ENCODE measurements around the gene PHYH. TPM values are rescaled to one million over a fixed set of nuclear protein-coding genes. Genes with fewer than 3 reads are reported as not detected.
A peak's percentile ranks its signal among the peaks of the same experiment; 100 is the strongest.
"Not testable (repeated sequence)": the region's sequence is repeated elsewhere in the genome, so short reads cannot be mapped to it uniquely, and the experiment has no call there.

Gene PHYH
- total RNA-seq, 2 experiments from 2014 or later = 9.8 to 12.0 TPM

DNA sequence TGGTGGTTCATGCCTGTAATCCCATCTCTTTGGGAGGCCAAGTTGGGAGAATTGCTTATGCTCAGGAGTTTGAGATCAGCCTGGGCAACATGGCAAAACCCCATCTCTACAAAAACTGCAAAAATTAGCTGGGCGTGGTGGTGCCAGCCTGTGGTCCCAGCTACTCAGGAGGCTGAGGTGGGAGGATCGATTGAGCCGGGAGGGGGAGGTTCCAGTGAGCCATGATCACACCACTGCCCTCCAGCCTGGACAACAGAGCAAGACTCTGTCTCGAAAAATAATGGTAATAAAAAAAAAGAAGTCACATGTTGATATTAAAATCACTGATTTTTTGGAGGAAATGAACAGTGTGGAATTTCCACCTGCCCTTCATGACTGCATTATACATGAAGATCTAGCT is 15.8 kb downstream of the PHYH start:
- Mint-ChIP-seq H3K4me3 (no peak overlapping the region), H3K4me1 (peaks cover 9% of the 10 kb centered on the region), H3K27me3 (no peaks in the 10 kb centered on the region), H3K9me3 (no peaks in the 10 kb centered on the region), H3K27ac (no peak overlapping the region), H3K36me3 (ENCODE audit: low read depth) (peaks cover 4% of the 10 kb centered on the region)
- no peak for DNase-seq
- ChIA-PET CTCF (interaction anchor here (0.6 kb wide), 1 partner anchor 500 kb away, joined by 4 read pairs; no protein-coding TSS in a partner anchor), POLR2A (no interaction called here)

DNA sequence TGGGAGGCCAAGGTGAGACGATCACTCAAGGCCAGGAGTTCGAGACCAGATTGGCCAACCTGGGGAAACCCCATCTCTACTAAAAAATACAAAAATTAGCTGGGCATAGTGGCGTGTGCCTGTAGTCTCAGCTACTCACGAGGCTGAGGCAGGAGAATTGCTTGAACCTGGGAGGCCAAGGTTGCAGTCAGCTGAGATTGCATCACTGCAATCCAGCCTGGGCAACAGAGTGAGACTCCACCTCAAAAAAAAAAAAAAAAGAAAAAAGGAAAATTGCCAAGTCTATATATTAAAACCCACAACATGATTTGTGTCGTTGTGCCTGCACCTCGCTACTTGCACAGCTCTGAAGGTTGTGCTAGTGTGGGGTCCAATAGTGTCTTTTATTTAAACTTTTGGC is 17.5 kb downstream of the PHYH start:
- CTCF ChIA-PET = interaction anchor here (0.6 to 1.0 kb wide), 3 partner anchors 44 to 657 kb away, joined by 3 to 6 read pairs (median 4); no protein-coding TSS in a partner anchor
- H3K27ac Mint-ChIP-seq; POLR2A ChIA-PET; H3K9me3 Mint-ChIP-seq; H3K27me3 Mint-ChIP-seq; H3K4me3 Mint-ChIP-seq; H3K36me3 Mint-ChIP-seq (ENCODE audit: low read depth); H3K4me1 Mint-ChIP-seq; DNase-seq: not testable (repeated sequence)

- H3K27ac Mint-ChIP-seq = no peak overlapping the region
These were observed 23.0 kb downstream of the PHYH start for GRCh38 chr10:13276749-13277365.

DNA sequence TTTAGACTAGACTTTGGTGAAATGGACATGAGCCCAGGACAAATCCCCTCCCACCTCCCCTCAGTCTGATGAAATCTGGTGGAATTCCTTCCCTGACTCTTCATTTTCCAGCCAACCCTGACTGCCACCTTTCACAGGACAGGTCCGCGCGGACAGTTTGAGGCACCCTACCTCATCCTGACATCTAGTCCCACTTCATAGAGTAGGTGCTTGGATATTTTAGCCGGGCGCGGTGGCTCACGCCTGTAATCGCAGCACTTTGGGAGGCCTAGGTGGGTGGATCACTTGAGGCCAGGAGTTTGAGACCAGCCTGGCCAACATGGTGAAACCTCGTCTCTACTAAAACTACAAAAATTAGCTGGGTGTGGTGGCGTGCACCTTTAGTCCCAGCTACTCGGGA is 23.7 kb downstream of the PHYH start:
- H3K36me3 Mint-ChIP-seq (ENCODE audit: low read depth); CTCF ChIA-PET; H3K27ac Mint-ChIP-seq; POLR2A ChIA-PET; DNase-seq; H3K4me3 Mint-ChIP-seq; H3K9me3 Mint-ChIP-seq; H3K27me3 Mint-ChIP-seq; H3K4me1 Mint-ChIP-seq: not testable (repeated sequence)

More at GRCh38 chr10:13276749-13277365, 23.0 kb downstream of the PHYH start:
- H3K4me3 Mint-ChIP-seq = no peak overlapping the region
- POLR2A ChIA-PET = no interaction called here
- H3K36me3 Mint-ChIP-seq (ENCODE audit: low read depth) = no peaks in the 10 kb centered on the region
- no peak for DNase-seq
- no peaks in the 10 kb centered on the region for H3K9me3 Mint-ChIP-seq
- CTCF ChIA-PET = interaction anchor here (0.7 kb wide), 1 partner anchor 25 kb away, joined by 3 read pairs; no protein-coding TSS in a partner anchor
- no peaks in the 10 kb centered on the region for H3K27me3 Mint-ChIP-seq
- peaks cover 1% of the 10 kb centered on the region for H3K4me1 Mint-ChIP-seq

DNA sequence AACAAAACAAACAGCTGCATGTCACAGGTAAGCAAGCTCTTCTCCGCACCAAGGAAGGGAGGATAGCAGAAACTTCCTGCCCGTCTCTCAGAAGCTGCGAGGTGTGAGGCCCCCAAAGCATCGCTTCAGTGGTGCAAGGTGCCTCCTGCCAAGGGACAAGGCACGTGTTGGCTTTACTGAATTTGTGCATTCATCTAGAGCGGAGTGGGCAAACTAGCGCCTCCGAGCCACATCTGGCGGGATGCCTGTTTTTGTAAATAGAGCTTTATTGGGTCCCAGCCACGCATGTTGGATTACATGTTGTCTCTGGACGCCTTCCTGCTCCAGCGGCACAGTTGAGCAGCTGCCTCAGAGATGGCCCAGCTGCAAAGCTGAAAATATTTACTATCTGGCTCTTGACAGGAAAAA is 27.7 kb downstream of the PHYH start:
- H3K9me3 Mint-ChIP-seq = no peaks in the 10 kb centered on the region
- peaks cover 7% of the 10 kb centered on the region for H3K4me1 Mint-ChIP-seq
- H3K27ac Mint-ChIP-seq = no peak overlapping the region
- no peak overlapping the region for H3K4me3 Mint-ChIP-seq
- no peak for DNase-seq
- H3K36me3 Mint-ChIP-seq (ENCODE audit: low read depth) = no peaks in the 10 kb centered on the region
- ChIA-PET CTCF (interaction anchor here (0.6 kb wide), 1 partner anchor 30 kb away, joined by 6 read pairs; no protein-coding TSS in a partner anchor), POLR2A (no interaction called here)
- no peaks in the 10 kb centered on the region for H3K27me3 Mint-ChIP-seq

- Mint-ChIP-seq H3K36me3 (ENCODE audit: low read depth) (no peaks in the 10 kb centered on the region), H3K9me3 (no peaks in the 10 kb centered on the region), H3K4me1 (peaks cover 7% of the 10 kb centered on the region), H3K27me3 (no peaks in the 10 kb centered on the region), H3K27ac (no peak overlapping the region), H3K4me3 (no peak overlapping the region)
- DNase-seq = peak; percentile 54
- CTCF ChIA-PET = interaction anchor here (0.6 to 0.7 kb wide), 2 partner anchors 31 kb away, joined by 3 to 6 read pairs; no protein-coding TSS in a partner anchor
- POLR2A ChIA-PET = no interaction called here
These were observed 28.2 kb downstream of the PHYH start for GRCh38 chr10:13271552-13272163.

DNA sequence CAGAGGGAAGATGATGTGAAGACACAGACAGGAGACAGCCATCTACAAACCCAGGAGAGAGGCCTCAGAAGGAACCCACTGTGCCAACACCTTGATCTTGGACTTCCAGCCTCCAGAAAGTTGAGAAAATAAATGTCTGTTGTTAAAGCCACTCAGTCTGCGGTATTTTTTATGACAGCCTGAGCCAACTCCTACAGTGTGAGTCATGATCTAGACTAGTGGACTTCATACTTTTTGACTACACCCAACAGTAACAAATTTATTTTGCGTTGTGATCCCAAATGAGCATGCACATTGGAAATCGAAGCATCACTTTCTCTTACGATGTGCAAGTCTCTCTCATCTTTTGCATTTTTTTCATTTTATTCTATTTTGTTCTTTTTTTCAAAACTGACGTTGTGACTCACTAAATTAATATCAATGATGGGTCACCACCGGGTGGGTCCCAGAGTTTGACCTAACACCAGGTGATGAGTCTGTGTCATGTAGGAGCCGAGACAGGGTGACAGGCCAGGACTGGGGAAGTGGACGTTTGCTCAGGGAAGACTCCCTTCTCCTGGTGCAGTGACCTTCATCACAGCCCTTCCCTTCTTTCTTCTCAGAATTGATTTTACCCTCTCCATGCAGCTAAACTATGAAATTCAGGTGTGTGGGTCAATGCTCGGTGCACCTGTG is 28.9 kb downstream of the PHYH start:
- POLR2A ChIA-PET = no interaction called here
- H3K4me1 Mint-ChIP-seq = peaks cover 7% of the 10 kb centered on the region
- no peak overlapping the region for H3K27ac Mint-ChIP-seq
- H3K4me3 Mint-ChIP-seq = no peak overlapping the region
- no peaks in the 10 kb centered on the region for H3K36me3 Mint-ChIP-seq (ENCODE audit: low read depth)
- H3K27me3 Mint-ChIP-seq = no peaks in the 10 kb centered on the region
- CTCF ChIA-PET = interaction anchor here (0.7 kb wide), 1 partner anchor 31 kb away, joined by 3 read pairs; no protein-coding TSS in a partner anchor
- DNase-seq = no peak
- H3K9me3 Mint-ChIP-seq = no peaks in the 10 kb centered on the region

DNA sequence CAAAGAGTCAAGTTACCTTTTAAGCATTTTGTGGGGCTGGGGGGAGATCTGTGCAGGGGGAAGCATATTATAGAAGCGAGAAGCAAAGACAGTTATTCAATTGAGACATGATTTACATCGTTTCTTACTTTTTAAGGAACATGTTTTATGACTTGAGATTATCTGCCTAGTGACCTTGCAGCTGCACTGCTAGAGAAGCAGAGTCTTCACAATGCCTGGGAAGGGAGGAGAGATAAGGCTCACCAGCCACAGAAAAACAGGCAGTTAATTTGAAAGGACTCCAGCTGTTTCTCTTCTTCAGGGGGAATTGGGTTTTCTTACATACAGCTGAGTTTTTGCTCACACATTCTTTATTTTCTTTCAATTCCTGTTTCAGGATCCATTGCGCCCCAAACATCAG is 31.0 kb downstream of the PHYH start:
- no peak overlapping the region for H3K4me3 Mint-ChIP-seq
- no peaks in the 10 kb centered on the region for H3K36me3 Mint-ChIP-seq (ENCODE audit: low read depth)
- ChIA-PET POLR2A (no interaction called here), CTCF (no interaction called here)
- no peaks in the 10 kb centered on the region for H3K27me3 Mint-ChIP-seq
- peaks cover 7% of the 10 kb centered on the region for H3K4me1 Mint-ChIP-seq
- H3K9me3 Mint-ChIP-seq = no peaks in the 10 kb centered on the region
- H3K27ac Mint-ChIP-seq = no peak overlapping the region
- DNase-seq = no peak

GRCh38 chr10:13268310-13268709 is 31.6 kb downstream of the PHYH start:
- Mint-ChIP-seq H3K27me3 (no peaks in the 10 kb centered on the region), H3K4me3 (no peak overlapping the region), H3K27ac (no peak overlapping the region), H3K36me3 (ENCODE audit: low read depth) (no peaks in the 10 kb centered on the region), H3K4me1 (peaks cover 7% of the 10 kb centered on the region), H3K9me3 (no peaks in the 10 kb centered on the region)
- CTCF ChIA-PET = interaction anchor here (1.0 kb wide), 1 partner anchor 18 kb away, joined by 3 read pairs; no protein-coding TSS in a partner anchor
- DNase-seq = no peak
- POLR2A ChIA-PET = no interaction called here

DNA sequence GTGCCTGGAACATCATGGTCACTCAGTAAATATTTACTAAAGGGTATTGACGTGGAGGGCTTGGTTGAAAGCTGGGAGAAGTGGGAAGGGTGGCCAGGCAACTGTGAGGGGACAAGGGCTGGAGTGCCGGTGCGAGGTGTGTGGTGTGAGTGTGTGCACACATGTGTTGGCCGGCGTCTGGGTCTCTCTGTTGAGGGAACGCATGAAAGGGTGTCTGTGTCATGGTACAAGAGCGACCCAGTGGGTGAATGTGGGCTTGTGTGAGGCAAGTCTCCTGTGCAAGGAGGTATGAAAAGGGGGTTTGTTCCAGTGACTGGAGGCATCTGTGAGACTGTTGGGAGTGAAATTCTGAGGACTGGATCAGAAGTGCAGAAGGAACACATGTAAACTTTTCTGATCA is 36.3 kb downstream of the PHYH start:
- CTCF ChIA-PET = interaction anchor here (0.6 kb wide), 1 partner anchor 142 kb away, joined by 5 read pairs; no protein-coding TSS in a partner anchor
- Mint-ChIP-seq H3K27ac (no peak overlapping the region), H3K4me1 (no peaks in the 10 kb centered on the region), H3K4me3 (no peak overlapping the region), H3K36me3 (ENCODE audit: low read depth) (no peaks in the 10 kb centered on the region), H3K27me3 (peaks cover 3% of the 10 kb centered on the region), H3K9me3 (peaks cover 5% of the 10 kb centered on the region)
- DNase-seq = no peak
- POLR2A ChIA-PET = no interaction called here

- H3K4me1 Mint-ChIP-seq = peaks cover 2% of the 10 kb centered on the region
- no peaks in the 10 kb centered on the region for H3K36me3 Mint-ChIP-seq (ENCODE audit: low read depth)
- no peak overlapping the region for H3K4me3 Mint-ChIP-seq
- H3K9me3 Mint-ChIP-seq = peaks cover 5% of the 10 kb centered on the region
- ChIA-PET CTCF (interaction anchor here (0.6 kb wide), 1 partner anchor 54 kb away, joined by 3 read pairs; no protein-coding TSS in a partner anchor), POLR2A (no interaction called here)
- peaks cover 3% of the 10 kb centered on the region for H3K27me3 Mint-ChIP-seq
- no peak for DNase-seq
- H3K27ac Mint-ChIP-seq = no peak overlapping the region
These were observed 37.4 kb downstream of the PHYH start for GRCh38 chr10:13262433-13262832.

- H3K9me3 Mint-ChIP-seq = peaks cover 5% of the 10 kb centered on the region
- no peak for DNase-seq
- POLR2A ChIA-PET = no interaction called here
- CTCF ChIA-PET = no interaction called here
- no peak overlapping the region for H3K4me3 Mint-ChIP-seq
- peaks cover 2% of the 10 kb centered on the region for H3K4me1 Mint-ChIP-seq
- H3K27me3 Mint-ChIP-seq = peaks cover 24% of the 10 kb centered on the region
- H3K27ac Mint-ChIP-seq = no peak overlapping the region
- no peaks in the 10 kb centered on the region for H3K36me3 Mint-ChIP-seq (ENCODE audit: low read depth)
These were observed 42.2 kb downstream of the PHYH start for GRCh38 chr10:13257621-13258140.

DNA sequence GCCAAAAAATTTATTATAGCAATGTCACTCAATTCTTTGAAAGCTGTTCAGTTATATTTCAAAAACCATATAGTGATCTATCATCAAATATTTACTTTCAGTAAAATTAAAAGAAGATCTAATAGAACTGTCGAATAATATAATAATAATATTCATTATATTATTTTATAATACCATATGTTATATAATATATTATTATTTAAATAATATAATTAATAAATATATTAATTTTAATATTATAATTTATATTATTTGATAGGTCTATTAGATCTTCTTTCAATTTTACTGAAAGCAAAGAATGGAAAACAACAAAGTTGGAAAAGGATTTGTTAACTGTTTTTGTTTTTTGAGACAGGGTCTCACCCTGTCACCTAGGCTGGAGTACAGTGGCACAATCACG is 43.2 kb downstream of the PHYH start:
- CTCF ChIA-PET = no interaction called here

More for the DNA sequence above, 43.2 kb downstream of the PHYH start:
- Mint-ChIP-seq H3K9me3 (peaks cover 5% of the 10 kb centered on the region), H3K27me3 (peaks cover 21% of the 10 kb centered on the region), H3K4me1 (peaks cover 2% of the 10 kb centered on the region), H3K36me3 (ENCODE audit: low read depth) (no peaks in the 10 kb centered on the region), H3K4me3 (no peak overlapping the region), H3K27ac (no peak overlapping the region)
- POLR2A ChIA-PET = no interaction called here
- DNase-seq = no peak

Measured in activated CD4-positive, alpha-beta T cell treated with anti-CD3 and anti-CD28 coated beads, Interleukin-2, amount 10 ng/mL, durations not matched to agents 7 days and 5 days (primary cell).